Nephron progenitor cell (in vitro differentiated cells): ENCODE results near the gene ELL2.
A peak's percentile ranks its signal among the peaks of the same experiment; 100 is the strongest.

ENCODE experiments used
- DNase-seq: peaks from one replicate; pipeline ENCODE4 v3.0.0; 2021
- H3K27ac Mint-ChIP-seq: 2 replicates; pipeline ENCODE4 v1.8.0; 2021; ENCODE audit warnings: mild to moderate bottlenecking, moderate library complexity, mixed read lengths
- H3K27me3 Mint-ChIP-seq: 2 replicates; pipeline ENCODE4 v1.8.0; 2021; ENCODE audit warnings: mild to moderate bottlenecking, low read depth, mixed read lengths; ENCODE audit not compliant: poor library complexity
- H3K36me3 Mint-ChIP-seq: 2 replicates; pipeline ENCODE4 v1.8.0; 2021; ENCODE audit warnings: low read depth, mixed read lengths
- H3K4me1 Mint-ChIP-seq: 2 replicates; pipeline ENCODE4 v1.8.0; 2021; ENCODE audit warnings: mixed read lengths
- H3K4me3 Mint-ChIP-seq: 2 replicates; pipeline ENCODE4 v1.8.0; 2021; ENCODE audit warnings: mild to moderate bottlenecking, moderate library complexity, mixed read lengths
- H3K9me3 Mint-ChIP-seq: 2 replicates; pipeline ENCODE4 v1.8.0; 2021; ENCODE audit warnings: mild to moderate bottlenecking, moderate library complexity, mixed read lengths
- TF ChIP-seq, protein P1 (sequence below): fragments of 200-600 bp; sonication (generic); IDR thresholded peaks from 2 replicates; pipeline ENCODE4 v1.5.0; 2021; ENCODE audit warnings: antibody characterized with exemption

The ELL2 gene

GRCh38 chr5:95876782-95877181 lies 84.9 kb downstream of the ELL2 start:
- Mint-ChIP-seq H3K36me3 (no peaks in the 10 kb centered on the region), H3K4me1 (peaks cover 34% of the 10 kb centered on the region), H3K4me3 (no peak overlapping the region), H3K27ac (peak overlapping the region; percentile 53), H3K27me3 (peaks cover 3% of the 10 kb centered on the region), H3K9me3 (peaks cover 8% of the 10 kb centered on the region)
- no peak for DNase-seq
- TF ChIP-seq, protein P1, sequence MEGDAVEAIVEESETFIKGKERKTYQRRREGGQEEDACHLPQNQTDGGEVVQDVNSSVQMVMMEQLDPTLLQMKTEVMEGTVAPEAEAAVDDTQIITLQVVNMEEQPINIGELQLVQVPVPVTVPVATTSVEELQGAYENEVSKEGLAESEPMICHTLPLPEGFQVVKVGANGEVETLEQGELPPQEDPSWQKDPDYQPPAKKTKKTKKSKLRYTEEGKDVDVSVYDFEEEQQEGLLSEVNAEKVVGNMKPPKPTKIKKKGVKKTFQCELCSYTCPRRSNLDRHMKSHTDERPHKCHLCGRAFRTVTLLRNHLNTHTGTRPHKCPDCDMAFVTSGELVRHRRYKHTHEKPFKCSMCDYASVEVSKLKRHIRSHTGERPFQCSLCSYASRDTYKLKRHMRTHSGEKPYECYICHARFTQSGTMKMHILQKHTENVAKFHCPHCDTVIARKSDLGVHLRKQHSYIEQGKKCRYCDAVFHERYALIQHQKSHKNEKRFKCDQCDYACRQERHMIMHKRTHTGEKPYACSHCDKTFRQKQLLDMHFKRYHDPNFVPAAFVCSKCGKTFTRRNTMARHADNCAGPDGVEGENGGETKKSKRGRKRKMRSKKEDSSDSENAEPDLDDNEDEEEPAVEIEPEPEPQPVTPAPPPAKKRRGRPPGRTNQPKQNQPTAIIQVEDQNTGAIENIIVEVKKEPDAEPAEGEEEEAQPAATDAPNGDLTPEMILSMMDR, result no peak

DNA sequence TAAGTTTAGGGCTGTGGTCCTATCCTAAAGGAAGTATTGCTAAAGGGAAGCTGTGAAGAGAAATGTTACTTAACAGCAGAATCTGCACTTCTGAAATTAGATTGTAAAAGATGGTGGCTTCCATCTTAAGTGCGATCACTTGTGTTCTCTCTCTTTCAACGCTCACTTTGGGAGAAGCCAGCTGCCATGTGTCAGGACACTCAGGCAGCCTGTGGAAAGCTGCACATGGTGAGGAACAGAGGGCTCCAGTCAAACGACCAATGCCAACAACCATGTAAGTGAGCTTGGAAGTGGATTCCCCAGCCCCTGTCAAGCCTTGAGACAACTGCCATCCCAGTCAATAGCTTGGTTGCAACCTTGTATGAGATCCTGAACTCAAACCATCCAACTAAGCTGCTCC lies 87.4 kb downstream of the ELL2 start:
- H3K36me3 Mint-ChIP-seq, result no peaks in the 10 kb centered on the region
- no peak for DNase-seq
- H3K27ac Mint-ChIP-seq, result no peak overlapping the region
- peaks cover 3% of the 10 kb centered on the region for H3K27me3 Mint-ChIP-seq
- peaks cover 28% of the 10 kb centered on the region for H3K4me1 Mint-ChIP-seq
- no peak overlapping the region for H3K4me3 Mint-ChIP-seq
- peaks cover 8% of the 10 kb centered on the region for H3K9me3 Mint-ChIP-seq
- TF ChIP-seq, protein P1, result no peak

- Mint-ChIP-seq H3K9me3 (peaks cover 8% of the 10 kb centered on the region), H3K27me3 (peaks cover 6% of the 10 kb centered on the region), H3K4me1 (peaks cover 20% of the 10 kb centered on the region), H3K36me3 (peaks cover under 1% of the 10 kb centered on the region), H3K4me3 (no peak overlapping the region), H3K27ac (no peak overlapping the region)
- TF ChIP-seq, protein P1, result no peak
- DNase-seq, result no peak
These were observed 88.3 kb downstream of the ELL2 start for GRCh38 chr5:95873351-95873750.

- DNase-seq, result no peak
- peaks cover 6% of the 10 kb centered on the region for H3K27me3 Mint-ChIP-seq
- no peak overlapping the region for H3K4me3 Mint-ChIP-seq
- peaks cover 4% of the 10 kb centered on the region for H3K36me3 Mint-ChIP-seq
- TF ChIP-seq, protein P1, result no peak
- peaks cover 15% of the 10 kb centered on the region for H3K9me3 Mint-ChIP-seq
- H3K4me1 Mint-ChIP-seq, result peaks cover 17% of the 10 kb centered on the region
- no peak overlapping the region for H3K27ac Mint-ChIP-seq
These were observed 89.0 kb downstream of the ELL2 start for GRCh38 chr5:95872346-95873268.

GRCh38 chr5:95871146-95871806 lies 90.4 kb downstream of the ELL2 start:
- Mint-ChIP-seq H3K4me3 (no peak overlapping the region), H3K36me3 (peaks cover 4% of the 10 kb centered on the region), H3K9me3 (peaks cover 13% of the 10 kb centered on the region), H3K27me3 (peaks cover 6% of the 10 kb centered on the region), H3K27ac (no peak overlapping the region), H3K4me1 (peaks cover 10% of the 10 kb centered on the region)
- DNase-seq, result no peak
- TF ChIP-seq, protein P1, result no peak
